22Rv1 (cell line): ENCODE data around the gene MAPT.
A peak's percentile ranks its signal among the peaks of the same experiment; 100 is the strongest.

ENCODE experiments used
- H3K27ac ChIP-seq: fragments of 450-650 bp; 2 replicates; pipeline ENCODE4 v1.5.1; 2017
- CTCF ChIP-seq: fragments of 450-650 bp; IDR thresholded peaks from 2 replicates; pipeline ENCODE4 v1.5.1; 2017; ENCODE audit warnings: mild to moderate bottlenecking
- ZFX ChIP-seq: fragments of 450-650 bp; IDR thresholded peaks from 2 replicates; pipeline ENCODE4 v1.6.1; 2017; ENCODE audit warnings: antibody characterized with exemption, borderline replicate concordance

MAPT gene

GRCh38 chr17:45999900-46000290, 105.5 kb downstream of the MAPT start:
- H3K27ac ChIP-seq: no peak overlapping the region
- no peak for TF ChIP-seq CTCF
- no peak for TF ChIP-seq ZFX

- TF ChIP-seq ZFX (no peak), CTCF (no peak)
- no peak overlapping the region for H3K27ac ChIP-seq
Measured at GRCh38 chr17:46000292-46000691, 105.9 kb downstream of the MAPT start.

GRCh38 chr17:46000757-46001156, 106.4 kb downstream of the MAPT start:
- H3K27ac ChIP-seq: no peak overlapping the region
- TF ChIP-seq CTCF: no peak
- no peak for TF ChIP-seq ZFX

- no peak overlapping the region for H3K27ac ChIP-seq
- TF ChIP-seq CTCF: no peak
- TF ChIP-seq ZFX: no peak
Measured at GRCh38 chr17:46001390-46002310, 107.3 kb downstream of the MAPT start.

GRCh38 chr17:46002311-46002972, 108.1 kb downstream of the MAPT start:
- no peak for TF ChIP-seq ZFX
- peak; percentile 82 for TF ChIP-seq CTCF
- H3K27ac ChIP-seq: no peak overlapping the region

GRCh38 chr17:46002973-46003316, 108.6 kb downstream of the MAPT start:
- TF ChIP-seq CTCF (no peak), ZFX (no peak)
- H3K27ac ChIP-seq: no peak overlapping the region
